Islet of Langerhans (tissue), 1 donor: ENCODE measurements around the gene VSIG2.
"Not testable (repeated sequence)": the region's sequence is repeated elsewhere in the genome, so short reads cannot be mapped to it uniquely, and the experiment has no call there.

Source experiments
- FAIRE-seq: peaks from one replicate; lab custom pipeline; 2011; peaks lifted over from hg19 to GRCh38; lab: Jason Lieb, UNC

VSIG2 gene

DNA sequence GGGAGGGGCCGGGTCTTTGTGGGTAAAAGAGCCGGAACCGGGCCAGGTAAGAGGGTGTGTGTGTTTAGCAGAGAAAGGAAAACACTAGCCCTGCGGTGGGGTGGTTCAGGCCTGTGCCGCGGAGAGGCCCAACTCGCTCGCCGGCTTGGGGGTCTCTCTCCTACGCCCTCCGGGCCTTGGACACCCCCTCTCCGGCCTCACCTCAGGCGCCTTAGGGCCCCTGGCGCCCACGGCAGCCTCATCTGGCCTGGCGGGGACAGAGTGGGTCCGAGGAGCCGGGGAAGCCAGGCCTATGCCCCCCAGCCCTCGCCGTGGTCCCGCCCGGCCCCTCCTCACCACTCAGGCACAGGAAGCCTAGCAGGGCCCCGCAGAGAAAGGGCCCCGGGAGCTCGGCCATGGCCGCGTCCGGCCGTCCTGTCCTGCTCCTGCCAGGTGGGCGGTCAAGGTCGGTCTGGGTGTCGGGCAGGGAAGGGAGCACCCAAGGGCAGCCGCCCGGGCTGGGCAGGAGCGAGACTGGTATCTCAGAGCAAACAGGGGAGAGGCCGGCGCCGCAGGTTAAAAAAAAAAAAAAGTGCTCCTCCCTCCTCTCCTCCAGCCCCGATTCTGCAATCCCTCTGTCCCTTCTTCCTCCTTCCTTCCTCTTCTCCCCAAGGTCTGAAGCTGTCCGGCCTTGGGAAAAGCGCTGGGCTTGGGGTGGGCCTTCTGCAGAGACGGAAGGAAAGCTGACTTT is at the start of gene VSIG2:
Gene VSIG2 (minus strand): TSS at position 515 of the 730 bp plus-strand sequence. CDS start 118 bp downstream, at position 397.
- FAIRE-seq: no peak

GRCh38 chr11:124801014-124801413 is 49.0 kb upstream of the VSIG2 start:
- FAIRE-seq: peak; percentile 30

GRCh38 chr11:124800226-124800929 is 48.3 kb upstream of the VSIG2 start, which contains the start of gene MSANTD2:
Gene MSANTD2, minus strand, starts transcription at chr11:124800406. Its CDS starts 26 bp downstream, at chr11:124800380.
- no peak for FAIRE-seq

GRCh38 chr11:124799348-124800225 is 47.5 kb upstream of the VSIG2 start:
- FAIRE-seq: no peak

DNA sequence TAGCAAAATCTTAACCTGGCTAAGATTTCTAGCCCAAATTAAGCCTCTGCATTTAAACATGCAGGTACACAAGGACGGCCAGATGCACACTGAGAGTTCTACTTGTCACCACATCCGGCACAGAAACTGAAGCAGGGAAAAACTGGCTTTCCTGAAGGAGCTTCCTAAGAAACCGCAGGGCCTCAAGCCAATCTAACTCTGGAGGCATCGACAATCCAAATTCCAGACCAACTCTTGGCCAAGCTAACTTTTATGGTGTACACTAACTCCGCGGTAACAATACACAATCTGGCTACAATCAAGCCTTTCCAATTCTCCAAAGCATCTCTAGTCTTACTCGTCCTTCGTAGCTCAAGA is 46.9 kb upstream of the VSIG2 start:
- FAIRE-seq: no peak

- no peak for FAIRE-seq
These were observed 44.3 kb upstream of the VSIG2 start for GRCh38 chr11:124796312-124796711.

DNA sequence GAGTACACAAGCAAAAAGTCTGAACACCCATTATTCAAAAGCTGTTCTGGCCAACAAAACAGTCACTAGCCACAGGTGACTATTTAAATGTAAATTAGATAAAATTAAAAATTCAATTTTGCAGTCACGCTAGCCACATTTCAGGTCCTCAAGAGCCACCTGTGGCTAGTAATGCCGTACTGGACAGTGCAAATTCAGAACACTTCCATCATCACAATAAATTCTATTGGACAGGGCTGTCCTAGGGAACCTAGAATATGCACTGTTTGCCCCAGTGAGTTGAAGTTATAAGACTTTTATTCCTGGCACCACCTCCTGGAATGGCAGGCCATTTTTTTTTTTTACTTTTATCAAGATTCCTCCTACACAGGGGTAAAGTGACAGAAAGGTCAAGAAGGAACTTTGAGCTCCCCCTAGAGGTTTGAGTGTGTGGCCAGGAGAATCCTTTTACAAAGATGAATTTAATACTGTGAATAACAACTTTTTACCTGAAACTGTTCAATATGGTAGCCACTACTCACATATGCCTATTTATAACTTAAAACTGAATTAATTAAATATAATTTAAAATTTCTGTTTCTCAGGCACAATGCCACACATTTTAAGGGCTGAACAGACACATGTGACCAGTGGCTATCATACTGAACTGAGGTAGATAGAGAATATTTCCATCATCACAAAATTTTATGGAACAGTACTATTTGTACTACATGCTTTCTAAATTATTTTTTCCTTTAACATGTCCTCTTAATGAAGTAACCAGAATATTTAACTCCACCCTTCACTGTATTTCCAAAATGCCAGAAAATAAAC is 41.6 kb upstream of the VSIG2 start:
- peak; percentile 70 for FAIRE-seq

GRCh38 chr11:124791626-124792341 is 39.7 kb upstream of the VSIG2 start:
- FAIRE-seq: no peak

GRCh38 chr11:124788521-124788920 is 36.5 kb upstream of the VSIG2 start:
- no peak for FAIRE-seq

- FAIRE-seq: no peak
These were observed 32.0 kb upstream of the VSIG2 start for GRCh38 chr11:124784051-124784450.

DNA sequence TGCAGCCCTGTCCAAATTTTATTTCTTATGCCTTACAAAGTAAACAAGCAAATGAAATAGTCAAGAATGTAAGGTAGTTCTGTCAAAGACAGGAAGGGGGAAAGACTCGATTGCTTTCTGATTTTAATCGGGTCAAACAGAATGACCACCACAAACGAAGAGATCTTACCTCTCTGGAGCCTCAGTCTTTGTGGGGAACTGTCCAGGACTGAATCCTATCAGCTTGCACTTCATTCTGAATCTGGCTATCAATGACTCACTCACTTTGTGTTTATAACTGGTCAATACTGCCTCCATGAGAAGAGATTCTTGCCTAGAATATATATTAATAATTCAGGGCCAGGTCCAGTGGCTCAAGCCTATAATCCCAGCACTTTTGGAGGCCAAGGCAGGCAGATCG is 30.9 kb upstream of the VSIG2 start:
- no peak for FAIRE-seq

DNA sequence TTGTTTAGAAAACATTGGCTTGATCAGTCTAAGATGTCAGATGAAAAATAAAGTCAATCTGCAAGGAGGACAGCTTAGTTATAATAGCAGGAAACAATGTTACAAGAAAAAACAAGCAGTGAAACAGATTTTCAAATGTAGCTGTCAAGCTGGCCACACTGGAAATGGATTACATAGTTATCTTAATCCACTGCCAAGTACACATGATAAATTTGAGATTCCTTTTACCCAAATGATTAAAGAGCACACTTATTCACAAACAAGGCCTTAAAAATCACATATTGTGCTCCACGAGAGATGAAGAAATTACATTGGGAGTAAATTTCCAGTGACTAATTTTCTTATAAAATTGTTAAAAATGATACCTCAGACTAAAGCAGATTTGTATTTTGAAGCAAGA is 27.5 kb upstream of the VSIG2 start:
- FAIRE-seq: peak; percentile 5

GRCh38 chr11:124778281-124778680 is 26.2 kb upstream of the VSIG2 start:
- FAIRE-seq: no peak

DNA sequence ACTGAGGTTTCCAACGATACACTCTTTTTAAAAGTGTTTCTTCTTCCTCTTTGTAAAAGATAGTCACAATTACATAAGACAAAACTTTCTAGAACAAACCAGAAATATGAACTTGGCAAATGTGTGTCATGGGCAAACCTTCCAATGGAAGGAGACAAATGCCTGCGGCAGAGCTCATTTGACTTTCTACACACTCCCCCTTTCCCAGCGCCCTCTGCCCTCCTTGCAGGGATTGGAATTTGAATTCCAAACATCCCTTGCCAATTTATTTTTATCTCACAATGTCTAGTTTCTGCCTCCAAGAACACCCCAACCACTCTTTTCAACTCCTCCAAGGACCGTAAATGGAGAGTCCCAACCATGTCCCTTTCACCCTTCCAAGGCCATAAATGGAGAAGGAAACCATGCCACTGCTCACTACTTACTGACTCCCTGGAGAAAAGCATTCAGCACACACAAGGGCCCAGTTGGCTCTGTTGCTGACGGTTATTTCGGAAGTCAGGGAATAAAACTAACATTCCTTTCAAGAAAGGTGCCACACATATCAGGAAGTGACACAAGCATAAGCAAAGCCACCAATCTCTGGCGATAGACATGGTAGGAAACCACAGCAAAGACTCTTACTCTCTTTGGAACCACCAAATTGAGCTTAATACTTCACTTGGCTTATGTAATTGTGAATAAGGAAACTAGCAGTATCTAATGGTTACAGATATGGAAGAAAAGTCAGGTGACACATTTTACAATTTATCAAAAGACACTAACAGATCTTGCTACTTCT is 25.0 kb upstream of the VSIG2 start:
- no peak for FAIRE-seq

DNA sequence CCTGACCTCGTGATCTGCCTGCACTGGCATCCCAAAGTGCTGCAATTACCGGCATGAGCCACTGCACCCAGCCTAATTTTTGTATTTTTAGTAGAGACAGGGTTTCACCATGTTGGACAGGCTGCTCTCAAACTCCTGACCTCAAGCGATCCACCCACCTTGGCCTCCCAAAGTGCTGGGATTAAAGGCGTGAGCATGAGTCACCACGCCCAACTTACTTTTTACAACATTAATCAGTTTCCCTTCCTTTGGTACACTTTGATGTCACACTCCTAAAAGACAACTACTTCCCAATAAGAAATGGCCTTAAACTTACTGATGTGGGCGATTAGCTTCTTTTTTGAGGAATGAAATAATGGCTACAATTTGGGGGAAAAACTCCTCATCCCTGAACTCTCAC is 18.9 kb upstream of the VSIG2 start:
- not testable (repeated sequence) for FAIRE-seq

GRCh38 chr11:124769806-124770774 is 18.0 kb upstream of the VSIG2 start:
- no peak for FAIRE-seq

DNA sequence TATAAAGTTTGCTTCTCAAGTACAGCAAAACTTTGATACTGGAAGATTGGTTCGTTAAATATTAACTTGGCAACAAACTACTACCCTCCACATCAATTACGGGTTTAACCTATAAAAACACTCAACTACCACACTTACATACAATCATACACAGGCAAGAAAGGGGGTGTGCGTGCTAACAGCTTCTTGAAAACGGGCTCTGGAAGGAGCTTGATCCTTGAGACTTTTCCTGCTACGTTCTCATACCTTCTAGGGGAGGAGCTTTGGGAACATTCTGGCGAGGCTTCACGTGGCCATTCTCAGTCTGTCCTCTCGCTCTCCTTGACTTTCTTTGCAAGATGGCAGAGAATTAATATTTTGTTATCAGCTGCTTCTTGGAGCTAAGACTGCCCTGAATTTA is 16.9 kb upstream of the VSIG2 start:
- no peak for FAIRE-seq

DNA sequence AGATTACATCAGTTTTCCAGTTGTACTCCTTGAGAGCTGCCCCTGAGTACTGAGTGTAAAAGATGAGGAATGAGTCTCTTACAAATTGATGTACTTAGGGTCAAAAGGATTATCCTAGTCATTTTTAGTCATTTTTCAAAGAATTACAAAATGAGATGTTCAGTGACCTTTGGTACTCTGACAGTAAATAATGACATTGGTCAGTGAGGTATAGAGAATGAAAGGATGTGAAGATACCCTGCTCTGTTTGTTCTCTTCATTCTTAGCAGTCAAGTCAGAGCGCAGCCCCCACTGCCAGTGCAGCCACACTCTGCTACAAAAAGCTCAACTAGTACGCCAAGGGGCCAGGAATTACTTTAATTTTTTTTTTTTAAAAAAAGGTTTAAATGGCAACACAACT is 14.1 kb upstream of the VSIG2 start:
- FAIRE-seq: no peak
